ENCODE results near the gene CRHBP.
"Not testable (repeated sequence)": the region's sequence is repeated elsewhere in the genome, so short reads cannot be mapped to it uniquely, and the experiment has no call there.

CRHBP gene

GRCh38 chr5:76983468-76983867, 30.6 kb downstream of the CRHBP start:
- Histone ChIP-seq H3K36me3 (ENCODE audit: control insufficient read depth in 2 of 2, insufficient read depth in 2 of 2, low read length in 2 of 2) (no peaks in the 10 kb centered on the region), H3K4me3 (ENCODE audit: low read length in 2 of 2) (no peak overlapping the region), H3K27ac (ENCODE audit: low read depth in 2 of 2, low read length in 2 of 2) (no peak overlapping the region), H3K9ac (ENCODE audit: low read depth in 1 of 2, low read length in 2 of 2) (no peak overlapping the region), H3K9me3 (ENCODE audit: control insufficient read depth in 2 of 2, low read length in 2 of 2) (no peaks in the 10 kb centered on the region), H3K27me3 (ENCODE audit: control insufficient read depth in 2 of 2, insufficient read depth in 2 of 2, low read length in 2 of 2) (no peaks in the 10 kb centered on the region), H3K4me1 (ENCODE audit: control insufficient read depth in 2 of 2, insufficient read depth in 2 of 2, low read length in 2 of 2) (no peaks in the 10 kb centered on the region)

GRCh38 chr5:76986825-76987526, 34.1 kb downstream of the CRHBP start:
- Histone ChIP-seq H3K4me1 (ENCODE audit: control insufficient read depth in 2 of 2, insufficient read depth in 2 of 2, low read length in 2 of 2) (no peaks in the 10 kb centered on the region), H3K36me3 (ENCODE audit: control insufficient read depth in 2 of 2, insufficient read depth in 2 of 2, low read length in 2 of 2) (no peaks in the 10 kb centered on the region), H3K9ac (ENCODE audit: low read depth in 1 of 2, low read length in 2 of 2) (no peak overlapping the region), H3K27ac (ENCODE audit: low read depth in 2 of 2, low read length in 2 of 2) (no peak overlapping the region), H3K27me3 (ENCODE audit: control insufficient read depth in 2 of 2, insufficient read depth in 2 of 2, low read length in 2 of 2) (no peaks in the 10 kb centered on the region), H3K4me3 (ENCODE audit: low read length in 2 of 2) (no peak overlapping the region), H3K9me3 (ENCODE audit: control insufficient read depth in 2 of 2, low read length in 2 of 2) (no peaks in the 10 kb centered on the region)

DNA sequence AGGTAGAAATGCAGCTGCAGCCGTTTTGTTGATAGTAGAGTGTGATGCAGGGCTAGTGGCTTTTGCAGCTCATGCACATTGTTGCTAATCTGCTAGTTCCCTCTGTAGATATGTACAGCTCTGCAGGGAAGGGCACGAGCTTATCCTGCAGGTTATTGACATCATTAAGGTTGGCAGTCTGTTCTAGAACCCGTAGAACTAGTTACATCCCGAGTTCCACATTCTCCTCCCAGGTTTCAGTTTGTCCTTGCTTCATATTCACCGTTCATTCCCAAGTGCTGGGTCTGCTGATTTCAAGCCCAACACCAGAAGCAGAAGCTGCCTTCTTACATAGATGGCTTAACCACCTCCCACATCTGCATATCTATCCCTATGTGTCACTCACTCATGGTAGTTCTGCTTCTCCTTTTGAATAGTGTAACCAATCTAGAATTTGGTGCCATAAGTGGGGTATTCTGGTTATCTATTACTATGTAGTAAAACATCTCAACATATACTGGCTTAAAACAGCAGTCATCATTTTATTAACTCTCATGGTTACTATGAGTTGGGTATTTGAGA, 38.1 kb downstream of the CRHBP start:
- no peaks in the 10 kb centered on the region for H3K36me3 ChIP-seq (ENCODE audit: control insufficient read depth in 2 of 2, insufficient read depth in 2 of 2, low read length in 2 of 2)
- no peak overlapping the region for H3K9ac ChIP-seq (ENCODE audit: low read depth in 1 of 2, low read length in 2 of 2)
- H3K4me3 ChIP-seq (ENCODE audit: low read length in 2 of 2): no peak overlapping the region
- H3K27me3 ChIP-seq (ENCODE audit: control insufficient read depth in 2 of 2, insufficient read depth in 2 of 2, low read length in 2 of 2): no peaks in the 10 kb centered on the region
- H3K27ac ChIP-seq (ENCODE audit: low read depth in 2 of 2, low read length in 2 of 2): no peak overlapping the region
- H3K4me1 ChIP-seq (ENCODE audit: control insufficient read depth in 2 of 2, insufficient read depth in 2 of 2, low read length in 2 of 2): no peaks in the 10 kb centered on the region
- H3K9me3 ChIP-seq (ENCODE audit: control insufficient read depth in 2 of 2, low read length in 2 of 2): no peaks in the 10 kb centered on the region

- not testable (repeated sequence) for H3K4me1 ChIP-seq (ENCODE audit: control insufficient read depth in 2 of 2, insufficient read depth in 2 of 2, low read length in 2 of 2)
These were observed 40.6 kb downstream of the CRHBP start for GRCh38 chr5:76993436-76993835.

DNA sequence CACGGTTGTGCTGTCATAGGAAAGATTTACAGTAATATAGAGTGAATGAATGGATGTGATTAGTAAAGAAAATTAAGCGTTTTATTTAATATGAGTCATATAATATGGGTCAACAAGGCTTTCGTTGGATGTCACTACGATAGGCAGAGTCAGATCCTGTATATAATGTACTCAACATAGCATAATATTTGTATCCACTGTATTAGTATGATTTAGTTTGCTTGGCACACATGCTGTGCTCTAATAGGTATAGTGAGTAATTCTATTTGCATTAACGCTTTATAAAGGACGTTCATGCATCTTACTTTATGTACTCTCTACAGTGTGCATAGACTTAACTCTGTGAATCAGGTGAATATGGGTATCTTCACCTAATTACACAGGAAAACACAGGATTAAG, 41.5 kb downstream of the CRHBP start:
- Histone ChIP-seq H3K9me3 (ENCODE audit: control insufficient read depth in 2 of 2, low read length in 2 of 2) (no peaks in the 10 kb centered on the region), H3K4me1 (ENCODE audit: control insufficient read depth in 2 of 2, insufficient read depth in 2 of 2, low read length in 2 of 2) (no peaks in the 10 kb centered on the region), H3K27me3 (ENCODE audit: control insufficient read depth in 2 of 2, insufficient read depth in 2 of 2, low read length in 2 of 2) (no peaks in the 10 kb centered on the region), H3K36me3 (ENCODE audit: control insufficient read depth in 2 of 2, insufficient read depth in 2 of 2, low read length in 2 of 2) (no peaks in the 10 kb centered on the region), H3K4me3 (ENCODE audit: low read length in 2 of 2) (no peak overlapping the region), H3K27ac (ENCODE audit: low read depth in 2 of 2, low read length in 2 of 2) (no peak overlapping the region), H3K9ac (ENCODE audit: low read depth in 1 of 2, low read length in 2 of 2) (no peak overlapping the region)

More at GRCh38 chr5:76993436-76993835, 40.6 kb downstream of the CRHBP start:
- not testable (repeated sequence) for H3K4me3 ChIP-seq (ENCODE audit: low read length in 2 of 2); H3K27me3 ChIP-seq (ENCODE audit: control insufficient read depth in 2 of 2, insufficient read depth in 2 of 2, low read length in 2 of 2); H3K36me3 ChIP-seq (ENCODE audit: control insufficient read depth in 2 of 2, insufficient read depth in 2 of 2, low read length in 2 of 2); H3K9ac ChIP-seq (ENCODE audit: low read depth in 1 of 2, low read length in 2 of 2); H3K9me3 ChIP-seq (ENCODE audit: control insufficient read depth in 2 of 2, low read length in 2 of 2); H3K27ac ChIP-seq (ENCODE audit: low read depth in 2 of 2, low read length in 2 of 2)

GRCh38 chr5:76998251-76998650, 45.4 kb downstream of the CRHBP start:
- not testable (repeated sequence) for H3K36me3 ChIP-seq (ENCODE audit: control insufficient read depth in 2 of 2, insufficient read depth in 2 of 2, low read length in 2 of 2); H3K4me3 ChIP-seq (ENCODE audit: low read length in 2 of 2); H3K9ac ChIP-seq (ENCODE audit: low read depth in 1 of 2, low read length in 2 of 2); H3K27ac ChIP-seq (ENCODE audit: low read depth in 2 of 2, low read length in 2 of 2); H3K9me3 ChIP-seq (ENCODE audit: control insufficient read depth in 2 of 2, low read length in 2 of 2); H3K4me1 ChIP-seq (ENCODE audit: control insufficient read depth in 2 of 2, insufficient read depth in 2 of 2, low read length in 2 of 2); H3K27me3 ChIP-seq (ENCODE audit: control insufficient read depth in 2 of 2, insufficient read depth in 2 of 2, low read length in 2 of 2)

GRCh38 chr5:76999451-76999850, 46.6 kb downstream of the CRHBP start:
- Histone ChIP-seq H3K9ac (ENCODE audit: low read depth in 1 of 2, low read length in 2 of 2) (no peak overlapping the region), H3K27ac (ENCODE audit: low read depth in 2 of 2, low read length in 2 of 2) (no peak overlapping the region), H3K9me3 (ENCODE audit: control insufficient read depth in 2 of 2, low read length in 2 of 2) (no peaks in the 10 kb centered on the region), H3K4me1 (ENCODE audit: control insufficient read depth in 2 of 2, insufficient read depth in 2 of 2, low read length in 2 of 2) (no peaks in the 10 kb centered on the region), H3K27me3 (ENCODE audit: control insufficient read depth in 2 of 2, insufficient read depth in 2 of 2, low read length in 2 of 2) (peaks cover 0 to 3% of the 10 kb centered on the region in 2 donors), H3K36me3 (ENCODE audit: control insufficient read depth in 2 of 2, insufficient read depth in 2 of 2, low read length in 2 of 2) (no peaks in the 10 kb centered on the region), H3K4me3 (ENCODE audit: low read length in 2 of 2) (no peak overlapping the region)

DNA sequence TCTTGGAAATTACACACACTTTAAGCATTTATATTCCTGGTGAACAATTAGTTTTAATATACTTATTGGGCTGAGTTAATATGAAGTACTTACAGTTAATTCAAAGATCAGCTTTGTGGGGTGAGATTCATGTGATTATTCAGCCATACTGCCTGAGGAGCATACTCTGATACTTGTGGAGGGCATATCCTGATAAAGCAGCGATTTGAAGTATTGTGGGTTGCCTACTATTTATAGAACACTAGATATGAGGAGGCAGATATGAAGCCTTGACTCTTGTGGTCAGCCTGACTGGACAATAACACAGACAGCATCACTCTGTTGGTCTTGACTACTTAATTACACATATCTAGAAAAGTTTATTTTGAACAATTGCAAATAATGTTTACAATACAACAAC, 50.4 kb downstream of the CRHBP start:
- H3K4me1 ChIP-seq (ENCODE audit: control insufficient read depth in 2 of 2, insufficient read depth in 2 of 2, low read length in 2 of 2): no peaks in the 10 kb centered on the region
- no peak overlapping the region for H3K9ac ChIP-seq (ENCODE audit: low read depth in 1 of 2, low read length in 2 of 2)
- no peaks in the 10 kb centered on the region for H3K9me3 ChIP-seq (ENCODE audit: control insufficient read depth in 2 of 2, low read length in 2 of 2)
- H3K27me3 ChIP-seq (ENCODE audit: control insufficient read depth in 2 of 2, insufficient read depth in 2 of 2, low read length in 2 of 2): peaks cover 2 to 9% of the 10 kb centered on the region in 2 donors
- no peak overlapping the region for H3K4me3 ChIP-seq (ENCODE audit: low read length in 2 of 2)
- no peak overlapping the region for H3K27ac ChIP-seq (ENCODE audit: low read depth in 2 of 2, low read length in 2 of 2)
- H3K36me3 ChIP-seq (ENCODE audit: control insufficient read depth in 2 of 2, insufficient read depth in 2 of 2, low read length in 2 of 2): no peaks in the 10 kb centered on the region

GRCh38 chr5:77006124-77006523, 53.3 kb downstream of the CRHBP start:
- no peak overlapping the region for H3K4me3 ChIP-seq (ENCODE audit: low read length in 2 of 2)
- no peaks in the 10 kb centered on the region for H3K36me3 ChIP-seq (ENCODE audit: control insufficient read depth in 2 of 2, insufficient read depth in 2 of 2, low read length in 2 of 2)
- H3K9ac ChIP-seq (ENCODE audit: low read depth in 1 of 2, low read length in 2 of 2): no peak overlapping the region
- no peaks in the 10 kb centered on the region for H3K9me3 ChIP-seq (ENCODE audit: control insufficient read depth in 2 of 2, low read length in 2 of 2)
- H3K27me3 ChIP-seq (ENCODE audit: control insufficient read depth in 2 of 2, insufficient read depth in 2 of 2, low read length in 2 of 2): peaks cover 2 to 9% of the 10 kb centered on the region in 2 donors
- H3K4me1 ChIP-seq (ENCODE audit: control insufficient read depth in 2 of 2, insufficient read depth in 2 of 2, low read length in 2 of 2): no peaks in the 10 kb centered on the region
- no peak overlapping the region for H3K27ac ChIP-seq (ENCODE audit: low read depth in 2 of 2, low read length in 2 of 2)

- Histone ChIP-seq H3K9me3 (ENCODE audit: control insufficient read depth in 2 of 2, low read length in 2 of 2) (no peaks in the 10 kb centered on the region), H3K4me3 (ENCODE audit: low read length in 2 of 2) (no peak overlapping the region), H3K36me3 (ENCODE audit: control insufficient read depth in 2 of 2, insufficient read depth in 2 of 2, low read length in 2 of 2) (no peaks in the 10 kb centered on the region), H3K4me1 (ENCODE audit: control insufficient read depth in 2 of 2, insufficient read depth in 2 of 2, low read length in 2 of 2) (no peaks in the 10 kb centered on the region), H3K27ac (ENCODE audit: low read depth in 2 of 2, low read length in 2 of 2) (no peak overlapping the region), H3K27me3 (ENCODE audit: control insufficient read depth in 2 of 2, insufficient read depth in 2 of 2, low read length in 2 of 2) (peaks cover 2 to 6% of the 10 kb centered on the region in 2 donors), H3K9ac (ENCODE audit: low read depth in 1 of 2, low read length in 2 of 2) (no peak overlapping the region)
These were observed 55.6 kb downstream of the CRHBP start for GRCh38 chr5:77008413-77008812.

Measured in mucosa of rectum (tissue), 2 donors.